ENCODE measurements around the gene DDX59.

The DDX59 gene

DNA sequence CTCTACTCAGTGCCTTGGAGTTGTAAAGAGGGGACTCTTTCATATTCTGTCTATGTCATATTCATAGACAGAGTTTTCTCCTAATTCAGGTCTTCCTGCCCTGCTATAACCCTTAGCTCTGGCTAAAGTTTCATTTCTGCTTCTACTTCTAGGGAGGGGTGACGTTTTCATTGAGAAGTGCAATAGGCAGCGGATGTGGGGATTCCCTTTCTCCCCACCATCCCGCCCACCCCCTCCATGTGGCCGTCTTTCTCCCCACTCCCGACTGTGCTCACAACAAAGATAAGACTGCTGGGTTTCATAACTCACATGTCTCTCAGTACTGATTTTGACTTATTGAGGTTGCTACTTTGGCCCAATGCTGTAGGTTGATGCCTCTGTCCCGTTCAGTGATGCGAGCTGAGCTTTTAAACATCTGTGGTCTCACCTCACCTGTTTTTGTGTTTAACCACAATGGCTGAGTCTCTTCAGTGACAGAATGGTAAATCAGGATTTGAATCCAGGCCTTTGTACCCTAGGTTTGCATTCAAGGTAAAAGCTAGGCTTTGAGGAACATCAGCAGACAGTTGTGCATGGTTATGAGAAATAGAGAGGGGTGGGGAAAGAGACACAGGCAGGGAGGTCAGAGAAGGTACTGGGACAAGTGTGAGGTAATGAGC lies 41.4 kb downstream of the DDX59 start:
- DNase-seq = no peak

DNA sequence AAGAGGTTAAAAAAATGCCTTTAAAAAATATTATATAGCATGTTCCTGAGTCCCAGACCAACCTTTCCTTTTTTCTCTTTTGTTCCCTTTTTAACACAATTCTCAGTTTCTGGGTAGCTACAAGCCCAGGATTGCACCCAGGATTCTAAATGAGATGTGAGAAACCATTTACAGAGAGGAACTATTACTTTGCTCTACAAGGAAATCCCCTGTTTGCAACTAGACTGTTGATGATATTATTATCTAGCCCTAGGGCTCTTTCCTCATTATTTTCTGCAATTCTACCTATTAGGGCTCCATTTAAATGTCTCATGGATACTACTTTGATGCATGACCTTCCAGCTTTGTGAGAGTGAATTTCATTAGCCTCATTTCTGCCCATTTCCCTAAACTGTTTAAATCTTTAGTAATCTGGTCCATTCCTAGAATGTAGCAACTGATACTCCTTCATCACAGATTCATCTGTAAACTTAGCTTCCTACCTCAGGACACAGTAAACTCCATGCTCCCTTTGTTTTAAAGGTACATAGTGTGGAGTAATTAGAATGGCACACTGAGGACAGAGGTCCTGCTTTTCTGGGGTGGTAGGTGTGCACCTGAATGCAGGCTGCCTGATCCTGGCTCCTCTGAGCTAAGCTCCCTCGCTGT lies 42.0 kb downstream of the DDX59 start:
- no peak for DNase-seq

DNA sequence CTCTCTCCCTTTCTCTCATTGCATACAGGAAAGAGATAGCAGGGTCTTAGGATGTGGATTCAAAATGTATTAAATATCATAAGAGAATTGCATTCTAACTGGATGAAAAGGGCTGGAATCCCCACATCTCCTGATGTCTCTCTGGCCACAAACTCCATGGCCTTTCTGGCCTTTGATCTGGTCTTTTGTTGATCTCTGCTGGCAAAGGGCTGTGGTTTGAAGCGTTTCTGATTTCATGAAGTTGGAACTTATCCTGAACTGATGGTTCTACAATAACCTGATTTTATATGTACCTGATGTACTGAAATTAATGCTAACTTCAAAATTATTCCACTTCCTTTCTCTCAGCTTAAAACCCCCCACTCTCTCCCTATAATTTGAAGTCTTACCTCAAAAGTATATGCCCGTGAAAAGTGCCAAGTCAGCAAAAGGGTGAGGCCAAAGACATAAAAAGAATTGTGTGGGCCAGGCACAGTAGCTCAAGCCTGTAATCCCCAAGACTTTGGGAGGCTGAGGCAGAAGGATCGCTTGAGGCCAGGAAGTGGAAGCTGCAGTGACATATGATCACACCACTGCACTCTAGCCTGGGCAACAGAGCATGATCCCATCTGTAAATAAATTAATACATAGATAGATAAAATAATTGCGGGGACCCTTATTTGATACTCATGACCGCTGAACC lies 42.7 kb downstream of the DDX59 start:
- no peak for DNase-seq

DNA sequence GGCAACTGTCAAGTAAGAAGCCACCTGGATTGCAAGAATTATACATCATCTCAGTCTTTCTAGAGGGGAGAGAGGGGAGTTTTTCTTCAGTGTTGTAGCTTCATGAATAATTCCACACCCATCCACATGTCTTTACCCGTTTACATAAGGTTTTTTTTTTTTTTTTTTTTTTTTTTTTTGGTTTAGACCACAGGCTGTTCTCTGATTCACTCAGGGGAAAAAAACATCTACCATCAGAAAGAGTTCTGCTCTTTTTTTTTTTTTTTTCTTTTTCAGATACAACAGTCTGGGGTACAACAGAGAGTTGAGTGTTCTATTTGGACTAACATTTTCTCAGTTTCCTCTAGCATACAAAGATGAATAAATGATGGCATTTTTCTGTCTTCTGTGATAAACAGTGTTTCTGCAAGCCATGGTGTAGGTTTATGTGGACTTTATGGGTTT lies 44.3 kb downstream of the DDX59 start:
- no peak for DNase-seq

DNA sequence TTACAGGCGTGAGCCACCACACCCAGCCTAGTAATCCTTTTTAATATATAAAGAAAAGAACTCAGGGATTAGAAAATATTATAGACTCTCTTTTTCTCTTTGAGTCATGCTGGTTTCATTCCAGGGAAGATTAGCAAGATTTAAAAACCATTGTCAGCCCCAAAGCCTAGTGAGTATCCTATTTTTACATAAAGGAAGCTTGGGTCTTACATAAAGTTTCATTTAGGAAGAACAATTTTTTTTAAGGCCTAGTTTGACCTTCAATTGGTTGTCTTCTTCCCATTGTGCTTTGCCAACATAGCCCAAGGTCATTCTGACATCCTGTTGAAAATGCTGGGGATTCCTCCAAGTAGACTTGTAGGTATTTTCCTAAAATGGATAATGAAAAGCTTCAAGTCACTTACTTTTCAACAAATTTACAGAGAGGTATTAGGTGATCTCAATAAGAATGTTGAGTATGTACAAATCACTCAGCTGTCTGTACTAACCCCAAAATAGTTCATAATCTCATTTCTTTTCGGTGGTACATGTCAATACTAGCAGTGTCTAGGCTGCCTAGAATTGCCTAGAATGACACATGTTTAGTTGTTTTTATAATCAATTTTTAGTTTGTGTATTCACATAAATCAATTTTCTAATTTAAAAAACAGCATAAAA lies 44.9 kb downstream of the DDX59 start:
- no peak for DNase-seq

DNA sequence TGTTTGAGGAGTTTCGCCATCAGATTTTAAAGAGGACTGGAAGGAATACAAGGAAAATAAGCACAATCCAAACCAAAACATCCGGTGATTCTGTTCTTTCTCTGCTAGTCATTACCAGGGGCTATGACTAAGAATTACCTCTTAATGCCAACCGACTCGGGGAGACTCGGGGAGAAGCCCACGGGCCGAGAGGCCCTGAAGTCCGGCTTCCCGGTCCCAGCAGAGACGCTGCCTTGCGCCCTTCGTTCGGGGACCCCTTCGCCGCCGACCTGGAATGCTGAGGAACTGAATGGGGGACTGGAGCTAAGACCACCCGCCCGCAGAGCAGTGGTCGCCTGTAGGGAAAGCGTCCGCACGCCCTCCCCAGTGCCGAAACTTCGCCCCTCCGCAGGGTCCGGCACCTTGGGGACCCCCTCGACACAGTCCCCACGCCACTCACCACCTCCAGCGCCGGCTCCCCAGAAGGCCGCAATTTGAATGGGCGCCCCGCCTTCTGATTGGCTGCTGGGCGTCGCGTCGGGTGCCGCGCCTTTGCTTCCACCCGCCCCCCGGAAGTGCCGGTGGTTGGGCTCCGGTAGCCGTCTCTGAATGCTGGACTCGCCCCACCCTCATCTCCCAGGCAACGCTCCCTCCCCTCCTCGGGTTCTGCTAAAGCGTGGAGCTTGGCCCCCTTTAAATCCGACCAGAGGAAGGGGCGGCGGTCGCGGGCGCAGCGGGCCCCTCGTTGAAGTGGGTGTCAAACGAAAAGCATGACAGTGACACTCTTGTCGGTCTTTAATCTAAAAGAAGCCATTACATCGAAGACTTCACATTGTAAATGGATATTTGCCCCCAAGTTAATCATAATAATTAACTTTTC lies 49.2 kb downstream of the DDX59 start, which contains the start of gene KIF14:
Gene KIF14 (minus strand): TSS at position 479 of the 859 bp plus-strand sequence. CDS start 2,028 bp downstream, outside the sequence.
- DNase-seq = peak; percentile 98

DNA sequence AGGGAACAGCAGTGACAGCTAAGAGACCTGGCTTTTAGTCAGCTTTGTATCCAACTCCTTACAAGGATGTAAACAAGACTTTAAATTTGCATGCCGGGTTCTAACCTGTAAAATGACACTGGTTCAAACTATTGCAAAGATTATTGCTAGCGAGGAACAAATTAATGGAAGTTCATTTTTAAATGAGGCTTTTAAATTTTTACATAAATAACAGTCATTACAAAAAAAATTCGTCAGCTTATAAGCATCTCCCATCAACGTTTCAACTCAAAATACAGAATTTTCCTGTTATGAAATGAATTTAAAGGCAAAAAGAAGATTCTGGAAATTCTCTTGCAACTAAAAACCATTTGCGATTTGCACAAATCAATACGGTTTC lies 49.8 kb downstream of the DDX59 start:
- DNase-seq = no peak

DNA sequence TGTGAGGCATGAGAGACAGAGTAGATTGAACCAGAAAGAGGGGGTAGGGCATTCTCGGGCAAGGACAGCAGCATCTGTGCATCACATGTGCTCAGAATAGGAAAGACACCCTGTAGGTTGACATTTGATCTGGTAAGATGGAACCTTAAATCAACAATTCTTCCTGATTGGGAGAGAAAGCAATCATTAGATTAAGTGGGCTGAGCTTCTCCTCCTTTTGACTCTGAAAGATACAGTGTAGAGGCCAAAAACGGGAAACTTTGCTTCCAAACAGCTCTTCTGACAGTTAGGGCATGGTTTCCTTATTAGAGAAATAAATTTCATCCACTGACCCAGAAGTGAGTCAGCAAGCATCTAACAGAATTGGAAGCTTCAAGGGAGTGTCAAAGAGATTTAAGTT lies 58.9 kb downstream of the DDX59 start:
- DNase-seq = peak; percentile 63

DNA sequence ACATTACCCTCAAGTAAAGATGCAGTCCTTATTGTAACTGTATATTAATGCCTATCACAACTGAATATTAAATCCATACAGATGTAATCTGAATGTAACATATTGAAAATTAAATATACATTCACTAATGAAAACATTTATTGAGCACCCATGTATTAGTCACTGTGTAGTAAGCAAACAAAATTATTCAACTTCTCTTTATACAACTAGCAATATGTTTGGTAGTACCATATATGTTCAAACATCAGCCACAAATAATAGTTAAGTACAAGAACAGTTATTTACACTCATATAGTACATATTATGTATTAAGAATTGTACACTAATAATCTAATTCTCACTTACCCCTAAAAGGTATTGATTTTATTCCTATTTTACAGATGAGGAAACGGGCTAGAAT lies 67.1 kb downstream of the DDX59 start:
- DNase-seq = no peak
